HG03060 (cell line): ENCODE results near the gene DCUN1D3.
A peak's percentile ranks its signal among the peaks of the same experiment; 100 is the strongest.

Source experiments
- ATAC-seq: cut with Tn5 transposase; IDR thresholded peaks from one replicate; pipeline ENCODE4 v1.9.1; 2021; ENCODE audit warnings: low read depth, moderate number of reproducible peaks; ENCODE audit not compliant: unreplicated experiment

DCUN1D3 gene

GRCh38 chr16:20897253-20897897 lies 2.8 kb downstream of the DCUN1D3 start:
- no peak for ATAC-seq

DNA sequence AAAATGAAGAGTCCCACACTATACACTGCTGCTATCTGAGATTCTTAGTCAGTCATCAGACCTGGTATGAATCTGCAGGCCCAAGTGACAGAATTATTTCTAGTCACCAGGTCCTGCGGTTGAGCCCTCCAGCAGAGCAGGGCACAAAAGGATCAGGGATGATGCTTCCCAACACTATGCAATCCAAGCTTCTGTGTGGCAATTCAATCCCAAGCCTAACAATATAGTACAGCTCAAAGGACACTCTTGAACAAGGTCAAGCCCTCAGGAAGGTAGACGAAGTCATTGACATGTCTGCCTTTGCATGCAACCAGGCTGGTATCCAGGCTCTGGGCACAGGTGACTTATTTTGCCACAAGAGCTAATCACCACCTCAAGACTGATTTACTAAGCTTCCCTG lies 5.8 kb downstream of the DCUN1D3 start:
- no peak for ATAC-seq

- no peak for ATAC-seq
Measured at GRCh38 chr16:20889625-20890275, 10.4 kb downstream of the DCUN1D3 start.

- ATAC-seq: no peak
Measured at GRCh38 chr16:20887207-20887606, 13.0 kb downstream of the DCUN1D3 start.

DNA sequence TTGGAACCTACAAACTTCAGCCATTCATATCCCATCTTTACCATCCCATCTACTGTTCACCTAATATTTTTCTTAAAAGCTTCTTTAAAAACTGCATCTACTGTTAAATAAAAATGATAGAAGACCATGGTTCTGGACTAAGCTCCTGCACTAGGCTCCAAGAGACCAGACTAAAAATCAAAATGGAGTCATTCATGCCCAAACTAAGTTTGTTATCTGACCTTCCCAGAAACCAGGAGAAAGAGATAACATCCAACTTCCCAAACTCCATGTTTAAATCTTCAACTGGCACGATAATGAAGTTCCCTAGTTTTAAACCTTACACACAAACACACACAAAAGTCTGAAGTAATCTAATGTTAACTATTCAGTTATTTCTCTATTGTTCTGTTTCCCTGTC lies 13.8 kb downstream of the DCUN1D3 start:
- no peak for ATAC-seq

- no peak for ATAC-seq
Measured at GRCh38 chr16:20884240-20884556, 16.0 kb downstream of the DCUN1D3 start.

DNA sequence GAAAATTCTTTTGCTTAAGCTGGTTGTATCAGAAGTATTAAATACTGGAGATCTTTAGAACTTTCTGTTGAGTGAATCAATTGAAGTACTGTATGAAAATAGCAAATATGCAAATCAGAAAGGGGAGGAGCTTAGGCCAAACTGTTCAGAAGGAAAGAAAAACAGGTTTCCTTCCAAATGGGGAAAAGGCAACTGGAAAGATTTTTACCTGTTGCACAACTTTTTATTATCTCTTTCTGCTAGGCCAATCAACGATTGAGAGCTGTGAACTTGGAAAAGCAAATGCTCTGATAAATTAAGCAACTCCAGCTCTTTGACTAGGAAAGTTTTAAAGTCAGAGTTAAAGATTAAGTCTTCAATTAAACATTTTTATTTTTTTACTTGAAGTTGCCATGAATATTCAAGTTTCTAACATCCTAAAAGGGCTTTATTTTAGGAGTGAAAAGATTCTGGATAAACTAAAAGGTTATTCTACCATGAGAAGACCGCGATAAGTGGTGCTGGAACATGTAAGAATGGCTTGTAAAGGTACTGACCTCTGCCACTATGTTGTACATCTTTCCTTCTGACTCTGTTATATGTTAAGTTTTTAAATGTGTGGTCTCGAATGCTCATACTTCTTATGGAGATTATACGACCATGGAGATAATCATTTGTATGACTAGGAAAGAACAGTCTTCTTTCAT lies 16.5 kb downstream of the DCUN1D3 start:
- ATAC-seq: no peak

- ATAC-seq: no peak
Measured at GRCh38 chr16:20881503-20881878, 18.7 kb downstream of the DCUN1D3 start.

DNA sequence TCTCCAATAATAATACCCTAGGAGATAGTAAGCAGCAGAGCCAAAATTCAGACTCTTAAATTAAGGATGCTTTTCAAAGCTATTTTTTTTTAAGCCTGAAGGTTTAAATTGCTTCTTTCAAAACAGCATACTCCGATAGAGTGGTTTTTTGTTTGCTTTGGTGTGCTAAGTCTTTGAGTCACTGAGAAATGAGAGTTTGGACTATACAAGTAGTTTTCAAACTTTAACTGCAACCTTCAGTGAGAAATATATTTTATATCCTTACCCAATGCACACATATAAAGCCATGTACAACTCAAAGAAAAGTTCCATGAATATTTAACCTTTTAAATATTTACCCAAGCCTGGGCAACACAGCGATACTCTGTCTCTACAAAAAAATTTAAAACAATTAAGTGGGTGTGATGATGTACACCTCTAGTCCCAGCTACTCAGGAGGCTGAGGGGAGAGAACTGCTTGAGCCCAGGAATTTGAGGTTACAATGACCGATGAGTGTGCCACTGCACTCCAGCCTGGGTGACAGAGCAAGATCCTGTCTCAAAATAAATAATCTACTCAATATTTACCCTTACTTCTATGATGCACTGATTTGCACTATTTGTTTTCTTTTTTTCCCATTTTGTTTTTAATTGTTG lies 19.2 kb downstream of the DCUN1D3 start:
- no peak for ATAC-seq

- ATAC-seq: peak; percentile 27
Measured at GRCh38 chr16:20879175-20880040, 20.8 kb downstream of the DCUN1D3 start.

DNA sequence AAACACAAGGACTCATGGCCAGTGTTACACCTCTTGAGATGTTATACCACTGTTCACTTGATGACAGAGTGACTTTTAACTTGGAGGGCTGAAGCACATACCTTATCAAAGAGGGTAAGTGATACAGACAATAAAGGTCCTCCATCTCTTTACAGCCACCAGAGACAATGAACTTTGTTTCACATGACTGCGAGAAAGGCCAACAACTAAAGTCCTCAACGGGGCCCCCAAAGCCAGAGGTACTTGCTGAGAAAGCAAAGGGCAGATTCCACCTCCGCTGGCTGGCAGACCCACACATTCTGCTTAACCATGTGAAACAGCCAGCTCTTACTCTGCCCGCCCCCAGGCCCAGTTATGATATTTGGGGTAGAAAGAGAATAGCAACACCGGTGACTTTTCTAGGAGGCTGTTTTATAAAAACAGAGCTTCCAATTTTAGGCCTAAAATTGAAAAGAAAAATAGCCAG lies 21.4 kb downstream of the DCUN1D3 start:
- peak; percentile 2 for ATAC-seq

- ATAC-seq: no peak
Measured at GRCh38 chr16:20875355-20875650, 24.9 kb downstream of the DCUN1D3 start.

DNA sequence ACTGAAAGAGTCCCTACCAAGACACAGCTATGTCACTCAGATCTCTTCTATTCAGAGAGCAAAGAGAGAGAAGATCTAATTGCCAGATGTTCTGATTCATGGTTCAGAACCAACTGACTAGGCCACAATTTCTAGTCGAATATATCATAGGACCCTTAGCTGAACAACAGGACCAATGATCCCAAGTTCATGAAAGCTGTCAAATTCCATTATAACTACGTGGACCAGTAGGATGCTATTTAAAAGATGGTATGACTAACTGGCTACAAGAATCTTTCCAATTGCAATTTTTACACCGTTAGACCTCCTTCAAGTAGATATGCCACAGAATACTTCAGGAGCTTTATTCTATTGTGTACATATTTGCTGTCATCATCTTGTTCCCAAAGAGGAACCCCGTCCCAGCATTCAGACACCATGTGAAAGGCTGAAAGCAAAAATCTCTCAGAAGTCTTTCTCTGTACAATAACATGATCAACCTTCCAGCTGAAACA lies 26.0 kb downstream of the DCUN1D3 start:
- no peak for ATAC-seq

- no peak for ATAC-seq
Measured at GRCh38 chr16:20873331-20873730, 26.8 kb downstream of the DCUN1D3 start.

DNA sequence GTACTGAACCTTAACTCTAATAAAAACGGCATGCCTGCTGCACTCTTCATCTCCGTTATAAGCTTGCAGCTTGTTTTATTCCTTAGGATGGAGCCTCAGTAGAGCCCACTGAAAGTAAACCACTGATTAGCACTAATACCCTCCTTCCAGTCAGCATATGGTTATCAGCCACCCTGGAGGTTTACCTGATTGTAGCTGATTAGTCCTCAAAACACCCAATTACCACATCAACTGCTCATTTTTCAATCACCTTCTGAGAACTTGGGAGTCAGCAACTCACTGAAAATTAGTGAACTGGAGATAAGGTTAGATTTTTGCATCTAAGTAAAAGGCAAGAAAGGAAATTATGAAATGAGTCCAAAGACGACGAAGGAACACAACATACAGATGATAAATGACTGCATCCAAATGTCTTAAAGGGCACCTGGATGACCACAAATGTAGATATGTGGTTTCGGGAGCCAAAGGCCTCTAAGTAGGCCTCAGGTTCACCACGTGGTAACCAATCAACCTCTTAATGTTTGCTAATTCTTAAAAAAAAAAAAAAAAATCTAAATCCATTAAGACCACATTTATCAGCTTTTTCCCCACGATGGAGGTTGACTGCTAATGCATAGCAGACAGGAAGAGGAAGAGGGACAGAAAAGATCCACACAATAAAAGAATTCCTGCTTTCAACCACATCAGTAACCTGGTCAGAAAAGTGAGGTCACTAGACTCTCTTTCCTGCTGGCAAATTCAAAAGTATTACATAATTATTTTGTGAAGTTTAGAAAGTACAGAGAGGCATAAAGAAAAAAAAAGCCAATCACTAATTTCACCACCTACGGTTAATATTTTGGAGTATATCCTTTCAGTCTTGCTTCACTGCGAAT lies 28.0 kb downstream of the DCUN1D3 start:
- no peak for ATAC-seq

DNA sequence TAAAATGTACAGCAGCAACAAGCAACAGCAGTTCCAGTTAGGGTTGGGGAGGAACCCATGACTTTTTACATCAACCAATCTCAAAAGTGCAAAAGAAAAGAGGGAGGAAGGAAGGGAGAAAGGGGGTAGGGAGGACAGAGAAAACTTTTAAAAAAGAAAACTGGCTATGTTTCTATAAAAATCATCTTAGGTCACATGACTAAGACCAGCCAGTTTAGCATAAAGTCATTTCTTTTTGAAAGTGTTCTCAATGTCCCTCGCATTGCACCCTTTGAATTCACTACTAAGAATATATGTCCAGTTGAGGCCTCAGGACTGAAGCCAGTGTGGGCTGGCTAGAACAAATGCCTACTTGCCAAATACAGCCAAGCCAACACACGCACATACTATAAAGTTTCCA lies 28.9 kb downstream of the DCUN1D3 start:
- ATAC-seq: no peak

DNA sequence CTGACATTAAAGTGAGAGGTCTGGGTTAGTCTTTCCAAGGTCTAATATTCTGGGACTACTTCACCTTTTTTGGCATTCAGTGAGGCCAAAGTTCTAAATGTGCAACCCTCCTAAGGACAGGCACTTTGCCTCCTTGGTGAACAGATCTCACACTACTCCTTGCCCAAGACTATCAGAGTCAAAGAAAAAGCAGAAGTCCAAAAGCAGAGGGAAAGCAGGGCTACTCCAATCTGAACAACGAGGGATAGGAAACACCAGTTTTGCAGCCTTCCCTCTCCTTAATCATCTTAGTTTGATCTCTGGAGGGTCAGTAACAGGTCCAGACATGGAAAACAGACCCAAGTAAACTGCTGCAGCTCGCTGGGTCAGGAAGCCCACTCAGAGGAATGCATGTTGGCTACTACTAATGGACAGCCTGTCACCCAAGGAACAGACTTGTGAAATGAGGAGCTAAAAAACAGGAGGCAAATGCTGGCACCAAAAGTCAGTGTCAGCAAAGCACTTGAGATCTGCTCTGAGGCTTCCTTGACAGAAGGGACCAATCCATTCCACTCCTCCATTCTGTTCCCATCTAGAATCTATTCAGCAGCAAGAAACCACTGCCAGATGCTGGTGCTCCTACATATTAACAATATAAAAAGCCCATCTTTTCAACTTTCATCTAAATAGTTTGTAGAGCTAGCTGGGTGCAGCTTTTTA lies 29.9 kb downstream of the DCUN1D3 start:
- no peak for ATAC-seq

- ATAC-seq: no peak
Measured at GRCh38 chr16:20868890-20869289, 31.3 kb downstream of the DCUN1D3 start.

- no peak for ATAC-seq
Measured at GRCh38 chr16:20867585-20867984, 32.6 kb downstream of the DCUN1D3 start.
